K562 (cell line): Measurements from ENCODE around the gene KCTD21. TPM values are rescaled to one million over a fixed set of nuclear protein-coding genes. Genes with fewer than 3 reads are reported as not detected.

Experiments used
- ATAC-seq: fragments of 200-7000 bp; cut with Tn5 transposase; 3 replicates; pipeline ENCODE4 v1.9.1; 2020; ENCODE audit warnings: moderate library complexity
- BruUV-seq: library from RNA; stranded (reverse); fragments of 400-500 nt; replicated peaks from 2 replicates; lab custom pipeline; 2021; lab: Mats Ljungman, UMichigan
- CTCF ChIA-PET: fragments of 300-600 bp; formaldehyde crosslinking; extraction: SDS; loops from one replicate; lab custom pipeline; 2021; ENCODE audit warnings: low intra/inter-chr PET ratio; lab: Yijun Ruan, JAX
- POLR2A ChIA-PET: fragments of 300-600, 350-650 bp; sonication (Branson Sonifier 250); formaldehyde crosslinking; extraction: SDS; loops from one replicate; lab custom pipeline; 2021; ENCODE audit warnings: antibody characterized with exemption, inconsistent platforms; lab: Yijun Ruan, JAX
- DNase-seq, 4 experiments: peaks; one replicate each; pipeline versions ENCODE4 v3.0.0 to v3.0.0-alpha.2; 2011 to 2018; ENCODE audit warnings: low spot score in 3 of 4, mixed read lengths in 3 of 4; ENCODE audit errors: extremely low read depth in 1 of 4
- FAIRE-seq: peaks from 2 replicates; lab custom pipeline; 2011; peaks lifted over from hg19 to GRCh38; lab: Jason Lieb, UNC
- H2AFZ ChIP-seq: 2 replicates; pipeline ENCODE4 v1.6.0; 2011; ENCODE audit warnings: low read depth, low read length, control low read depth, inconsistent platforms
- H3K27ac ChIP-seq: fragments of 200-600 bp; 3 replicates; pipeline ENCODE4 v1.8.0; 2011; ENCODE audit warnings: low read depth, mild to moderate bottlenecking, control low read depth, inconsistent platforms, low read length, moderate library complexity, mixed read lengths; ENCODE audit errors: extremely low read depth
- H3K27me3 ChIP-seq, 2 experiments: fragments of 300-600 bp in 1 of 2; 2 replicates in 1 of 2; 3 replicates in 1 of 2; pipeline versions ENCODE4 v1.6.0 to v1.8.0; 2011; ENCODE audit warnings: inconsistent platforms in 2 of 2, low read length in 2 of 2, mild to moderate bottlenecking in 1 of 2, mixed read lengths in 1 of 2, moderate library complexity in 1 of 2; ENCODE audit not compliant: control insufficient read depth in 2 of 2, insufficient read depth in 2 of 2
- H3K36me3 ChIP-seq: fragments of 300-600 bp; 3 replicates; pipeline ENCODE4 v1.8.0; 2011; ENCODE audit warnings: mild to moderate bottlenecking, low read length, inconsistent platforms; ENCODE audit not compliant: control insufficient read depth, insufficient read depth
- H3K4me1 ChIP-seq, 2 experiments: fragments of 200-600 bp in 1 of 2; replicated peaks in 1 of 2; 2 replicates in 1 of 2; 3 replicates in 1 of 2; pipeline versions ENCODE4 v1.5.1 to v1.8.0; 2011; ENCODE audit warnings: inconsistent platforms in 2 of 2, low read length in 2 of 2, mild to moderate bottlenecking in 1 of 2, mixed read lengths in 1 of 2, moderate library complexity in 1 of 2; ENCODE audit not compliant: control insufficient read depth in 2 of 2, insufficient read depth in 2 of 2
- H3K4me2 ChIP-seq: 2 replicates; pipeline ENCODE4 v1.6.1; 2011; ENCODE audit warnings: low read length, control low read depth, inconsistent platforms, mixed read lengths; ENCODE audit not compliant: insufficient read depth
- H3K4me3 ChIP-seq: fragments of 200-600 bp; sonication (generic), shearing (Covaris generic); 2 replicates; pipeline ENCODE4 v1.5.1; 2016; ENCODE audit warnings: control low read depth, inconsistent platforms
- H3K79me2 ChIP-seq: fragments of 200-600 bp; 3 replicates; pipeline ENCODE4 v1.8.0; 2011; ENCODE audit warnings: low read length, inconsistent platforms; ENCODE audit not compliant: control insufficient read depth, insufficient read depth
- H3K9ac ChIP-seq, 2 experiments: 2 replicates each; pipeline versions ENCODE4 v1.6.0 to v1.6.1; 2011; ENCODE audit warnings: low read depth in 2 of 2, low read length in 2 of 2, control low read depth in 1 of 2, inconsistent platforms in 1 of 2, mild to moderate bottlenecking in 1 of 2, mixed read lengths in 1 of 2; ENCODE audit not compliant: insufficient read depth in 1 of 2
- H3K9me1 ChIP-seq: one replicate; pipeline ENCODE4 v1.6.0; 2011; ENCODE audit warnings: inconsistent platforms, mild to moderate bottlenecking, low read length, moderate library complexity; ENCODE audit not compliant: control insufficient read depth, insufficient read depth
- H3K9me3 ChIP-seq: replicated peaks from 2 replicates; pipeline ENCODE4 v1.5.1; 2011; ENCODE audit warnings: low read depth, low read length, inconsistent platforms; ENCODE audit not compliant: control insufficient read depth, insufficient read depth
- H4K20me1 ChIP-seq: replicated peaks from 2 replicates; pipeline ENCODE4 v1.6.1; 2011; ENCODE audit warnings: low read length, inconsistent platforms, mixed read lengths; ENCODE audit not compliant: control insufficient read depth, insufficient read depth
- HNRNPH1 ChIP-seq: fragments of 200-400 bp; formaldehyde crosslinking; optimal IDR thresholded peaks from 2 replicates; pipeline ENCODE3; 2017; ENCODE audit warnings: low read depth, mild to moderate bottlenecking, low read length, moderate library complexity
- IRF2 ChIP-seq: sonication (generic); formaldehyde crosslinking; IDR thresholded peaks from 2 replicates; pipeline ENCODE4 v1.8.1; 2022; ENCODE audit warnings: mild to moderate bottlenecking, missing genetic modification reagents
- MAFF ChIP-seq: IDR thresholded peaks from 2 replicates; pipeline ENCODE4 v1.6.1; 2012; ENCODE audit warnings: low read length, improper control_type of control experiment
- NFIC ChIP-seq: fragments of 450-650 bp; IDR thresholded peaks from 2 replicates; pipeline ENCODE4 v1.6.1; 2017; ENCODE audit warnings: mild to moderate bottlenecking, inconsistent platforms
- NR1H2 ChIP-seq: sonication (generic); formaldehyde crosslinking; IDR thresholded peaks from 2 replicates; pipeline ENCODE4 v1.4.0; 2020; ENCODE audit warnings: mild to moderate bottlenecking, missing genetic modification reagents
- POLR2H ChIP-seq: IDR thresholded peaks from 2 replicates; pipeline ENCODE4 v1.6.1; 2016; ENCODE audit warnings: missing genetic modification characterization, low read depth, mild to moderate bottlenecking, control low read depth, missing compliant biosample characterization, moderate library complexity
- RCOR1 ChIP-seq, 2 experiments: IDR thresholded peaks; 2 replicates each; pipeline ENCODE4 v1.6.1; 2012; ENCODE audit warnings: low read depth in 2 of 2, low read length in 2 of 2, borderline replicate concordance in 1 of 2, improper control_type of control experiment in 1 of 2
- ZNF232 ChIP-seq: sonication (generic); formaldehyde crosslinking; IDR thresholded peaks from 2 replicates; pipeline ENCODE4 v1.8.0; 2022; ENCODE audit warnings: mild to moderate bottlenecking, missing genetic modification reagents
- ZNF431 ChIP-seq: sonication (generic); formaldehyde crosslinking; IDR thresholded peaks from 2 replicates; pipeline ENCODE4 v1.8.0; 2022; ENCODE audit warnings: mild to moderate bottlenecking, missing genetic modification reagents
- WGBS: fragments of 100-300 bp; shearing (Covaris generic); methylation state at CpG from one replicate; pipeline ENCODE4 v1.1.6; 2016; ENCODE audit warnings: low coverage, mixed read lengths; ENCODE audit not compliant: insufficient coverage; ENCODE audit errors: missing lambda C conversion rate; 5-methylcytosine and 5-hydroxymethylcytosine counted together
- in situ Hi-C: fragments of 300-500 bp; cut with MboI; formaldehyde crosslinking; loops from 4 replicates; pipeline ENCODE4 v1.15.0; 2018; ENCODE audit warnings: inconsistent platforms, mixed read lengths
- intact Hi-C: fragments of 100-400 bp; cut with micrococcal nuclease; formaldehyde crosslinking; loops from 2 replicates; pipeline ENCODE4 v1.14.2; 2022
- polyA plus RNA-seq, 8 experiments: library from polyadenylated mRNA; depleted of rRNA in 4 of 8; stranded (reverse) in 5 of 8; unstranded in 3 of 8; fragments of >200 nt; fragmentation: Nextera tagmentation in 2 of 8; fragmentation: Illumina TruSeq in 1 of 8; extraction: Ambion mirVana in 2 of 8; extraction: Trizol in 1 of 8; gene quantifications; 2 replicates each; pipeline versions ENCODE4 v1.2.1 to v1.2.3, GENCODE V29; 2011 to 2014; ENCODE audit warnings: inconsistent platforms in 1 of 8, missing spikeins in 1 of 8
- total RNA-seq, 7 experiments: library from RNA; depleted of rRNA in 6 of 7; stranded (reverse); fragments of >200 nt in 6 of 7; fragmentation: Illumina TruSeq in 2 of 7; extraction: Trizol in 2 of 7; gene quantifications; 2 replicates each; pipeline versions ENCODE4 v1.2.1 to v1.2.3, GENCODE V29; 2011 to 2021; ENCODE audit warnings: low replicate concordance in 1 of 7
- TF ChIP-seq, protein P1 (sequence below): sonication (generic); formaldehyde crosslinking; IDR thresholded peaks from 2 replicates; pipeline ENCODE4 v1.8.0; 2022; ENCODE audit warnings: mild to moderate bottlenecking, missing genetic modification reagents

KCTD21 gene
- total and polyA plus RNA-seq, 9 of the 15 experiments (the other 6 are each of a cell fraction or from before 2014, with no cell fraction given) = 0.34 to 5.4 (median 1.9) TPM

DNA sequence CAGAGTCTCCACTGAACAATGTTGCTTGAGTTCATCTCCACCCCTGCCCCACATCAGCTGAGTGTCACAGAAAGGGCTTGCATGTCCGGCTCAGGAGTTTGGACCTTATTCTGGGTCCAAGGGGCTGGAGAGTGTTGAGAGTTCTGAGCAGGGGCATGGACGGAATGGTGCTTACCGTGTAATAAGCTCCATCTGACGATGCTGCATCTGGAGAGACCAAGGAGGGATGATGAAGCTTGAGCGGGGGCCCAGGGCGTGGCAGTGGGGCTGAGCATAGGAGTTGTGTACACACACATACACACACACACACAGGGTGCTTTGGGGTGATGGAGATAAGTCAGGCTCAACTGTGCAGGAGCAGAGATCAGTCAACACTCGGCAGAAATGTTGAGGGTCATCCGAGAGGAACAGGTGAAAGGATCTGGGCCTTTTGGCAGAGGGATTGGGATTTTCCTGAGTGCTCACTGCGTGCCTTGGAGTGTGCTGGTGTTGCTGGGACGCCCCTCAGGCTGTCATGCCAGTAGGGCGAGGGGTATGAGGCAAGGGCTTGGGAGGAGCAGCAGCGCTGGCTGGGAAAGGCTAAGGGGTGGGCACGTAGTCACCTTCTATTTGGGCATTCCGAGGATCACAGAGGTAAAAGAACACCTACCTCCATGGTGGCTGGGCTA lies 2.6 kb upstream of the KCTD21 start:
- Histone ChIP-seq H3K9ac (peak overlapping the region in 1 of 2 experiments; percentile 84; a peak in 2 of 4 replicates), H3K4me2 (no peak overlapping the region; the same call in 1 of the 2 replicates), H3K36me3 (no peaks in the 10 kb centered on the region), H3K9me3 (no peaks in the 10 kb centered on the region), H3K4me1 (peaks cover 41 to 50% of the 10 kb centered on the region in 2 experiments), H2AFZ (no peak overlapping the region), H3K27ac (no peak overlapping the region), H3K4me3 (no peak overlapping the region), H3K79me2 (peaks cover 15% of the 10 kb centered on the region)
- peak in 1 of 4 experiments; percentile 23 for DNase-seq
- 51% methylated on average over 14 of the region's 14 CpGs for WGBS
- CTCF ChIA-PET = no interaction called here
- in situ Hi-C loops (no loop called here), intact Hi-C loops (no loop called here)
- no peak for TF ChIP-seq NR1H2 (CRISPR knock-in tag)
- 0 out of 4 replicates have a peak, but pooled peaks of 1 of the 2 experiments have one; percentile 38 for TF ChIP-seq RCOR1 (IDR thresholded peaks at IDR 0.05; ENCODE audit: borderline replicate concordance in 1 of 2, low read depth in 2 of 2, low read length in 2 of 2)
- TF ChIP-seq, all 486 proteins: peak for 1
- FAIRE-seq (no peak), ATAC-seq (no peak)
- Histone ChIP-seq H3K9me1 (no peaks in the 10 kb centered on the region), H3K27me3 (no peaks in the 10 kb centered on the region), H4K20me1 (no peaks in the 10 kb centered on the region; the same call in 1 of the 2 replicates)
- no TSS peak for BruUV-seq
- POLR2A ChIA-PET = interaction anchor here (0.6 kb wide), 3 partner anchors 16 to 113 kb away, joined by 3 to 4 read pairs (median 3); no protein-coding TSS in a partner anchor

DNA sequence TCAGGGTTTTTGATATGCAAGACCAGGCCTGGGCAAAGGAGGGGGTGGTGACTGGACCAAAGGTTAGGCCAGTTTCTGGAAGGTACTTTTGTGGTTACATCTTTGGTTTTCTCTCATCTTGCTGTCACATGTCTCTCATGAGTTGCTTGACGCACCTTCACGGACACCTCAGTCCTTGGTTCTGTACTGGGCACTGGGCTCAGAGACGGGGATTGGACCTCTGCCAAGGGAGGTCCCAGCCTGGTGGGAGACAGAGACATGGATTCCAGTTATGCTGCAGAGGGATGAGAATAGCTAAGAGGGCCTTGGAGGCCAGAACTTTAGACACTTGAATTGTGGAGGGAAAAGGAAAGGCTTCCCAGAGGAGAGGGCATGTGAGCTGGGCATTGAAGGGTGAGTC lies 1.9 kb upstream of the KCTD21 start:
- ChIA-PET CTCF (no interaction called here), POLR2A (interaction anchor here (0.6 to 1.5 kb wide), 3 partner anchors 9 to 29 kb away, joined by 3 to 4 read pairs (median 3); no protein-coding TSS in a partner anchor)
- no peaks in the 10 kb centered on the region; the same call in 2 of the 3 replicates for H3K36me3 ChIP-seq
- FAIRE-seq (no peak), ATAC-seq (no peak), DNase-seq (no peak)
- H3K9ac ChIP-seq = no peak overlapping the region; a peak in 1 of 4 replicates
- TF ChIP-seq HNRNPH1 = no peak
- TF ChIP-seq, protein P1, sequence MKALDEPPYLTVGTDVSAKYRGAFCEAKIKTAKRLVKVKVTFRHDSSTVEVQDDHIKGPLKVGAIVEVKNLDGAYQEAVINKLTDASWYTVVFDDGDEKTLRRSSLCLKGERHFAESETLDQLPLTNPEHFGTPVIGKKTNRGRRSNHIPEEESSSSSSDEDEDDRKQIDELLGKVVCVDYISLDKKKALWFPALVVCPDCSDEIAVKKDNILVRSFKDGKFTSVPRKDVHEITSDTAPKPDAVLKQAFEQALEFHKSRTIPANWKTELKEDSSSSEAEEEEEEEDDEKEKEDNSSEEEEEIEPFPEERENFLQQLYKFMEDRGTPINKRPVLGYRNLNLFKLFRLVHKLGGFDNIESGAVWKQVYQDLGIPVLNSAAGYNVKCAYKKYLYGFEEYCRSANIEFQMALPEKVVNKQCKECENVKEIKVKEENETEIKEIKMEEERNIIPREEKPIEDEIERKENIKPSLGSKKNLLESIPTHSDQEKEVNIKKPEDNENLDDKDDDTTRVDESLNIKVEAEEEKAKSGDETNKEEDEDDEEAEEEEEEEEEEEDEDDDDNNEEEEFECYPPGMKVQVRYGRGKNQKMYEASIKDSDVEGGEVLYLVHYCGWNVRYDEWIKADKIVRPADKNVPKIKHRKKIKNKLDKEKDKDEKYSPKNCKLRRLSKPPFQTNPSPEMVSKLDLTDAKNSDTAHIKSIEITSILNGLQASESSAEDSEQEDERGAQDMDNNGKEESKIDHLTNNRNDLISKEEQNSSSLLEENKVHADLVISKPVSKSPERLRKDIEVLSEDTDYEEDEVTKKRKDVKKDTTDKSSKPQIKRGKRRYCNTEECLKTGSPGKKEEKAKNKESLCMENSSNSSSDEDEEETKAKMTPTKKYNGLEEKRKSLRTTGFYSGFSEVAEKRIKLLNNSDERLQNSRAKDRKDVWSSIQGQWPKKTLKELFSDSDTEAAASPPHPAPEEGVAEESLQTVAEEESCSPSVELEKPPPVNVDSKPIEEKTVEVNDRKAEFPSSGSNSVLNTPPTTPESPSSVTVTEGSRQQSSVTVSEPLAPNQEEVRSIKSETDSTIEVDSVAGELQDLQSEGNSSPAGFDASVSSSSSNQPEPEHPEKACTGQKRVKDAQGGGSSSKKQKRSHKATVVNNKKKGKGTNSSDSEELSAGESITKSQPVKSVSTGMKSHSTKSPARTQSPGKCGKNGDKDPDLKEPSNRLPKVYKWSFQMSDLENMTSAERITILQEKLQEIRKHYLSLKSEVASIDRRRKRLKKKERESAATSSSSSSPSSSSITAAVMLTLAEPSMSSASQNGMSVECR = no peak
- peak; percentile 66 for TF ChIP-seq NFIC
- no peak for TF ChIP-seq IRF2
- TF ChIP-seq MAFF = no peak
- no peak for TF ChIP-seq ZNF431 (CRISPR knock-in tag)
- TF ChIP-seq ZNF232 (CRISPR knock-in tag) = no peak
- no peak for TF ChIP-seq POLR2H (tag)
- in situ Hi-C loops = no loop called here
- no peak overlapping the region for H2AFZ ChIP-seq
- H3K9me3 ChIP-seq = no peaks in the 10 kb centered on the region
- no peaks in the 10 kb centered on the region for H3K9me1 ChIP-seq
- intact Hi-C loops = no loop called here
- BruUV-seq = no TSS peak
- no peak overlapping the region for H3K27ac ChIP-seq
- H3K4me1 ChIP-seq = peaks cover 41 to 50% of the 10 kb centered on the region in 2 experiments
- H3K79me2 ChIP-seq = peaks cover 15% of the 10 kb centered on the region
- no peaks in the 10 kb centered on the region for H3K27me3 ChIP-seq
- H3K4me2 ChIP-seq = no peak overlapping the region
- H3K4me3 ChIP-seq = no peak overlapping the region
- no peaks in the 10 kb centered on the region; the same call in 1 of the 2 replicates for H4K20me1 ChIP-seq
- WGBS = 72% methylated on average over 3 of the region's 3 CpGs
